Fibroblast of skin of right biceps (primary cell): ENCODE results near the gene IGFBP5.

Experiments used
- DNase-seq: peaks from one replicate; pipeline ENCODE4 v3.0.0-alpha.2; 2013

Gene IGFBP5

DNA sequence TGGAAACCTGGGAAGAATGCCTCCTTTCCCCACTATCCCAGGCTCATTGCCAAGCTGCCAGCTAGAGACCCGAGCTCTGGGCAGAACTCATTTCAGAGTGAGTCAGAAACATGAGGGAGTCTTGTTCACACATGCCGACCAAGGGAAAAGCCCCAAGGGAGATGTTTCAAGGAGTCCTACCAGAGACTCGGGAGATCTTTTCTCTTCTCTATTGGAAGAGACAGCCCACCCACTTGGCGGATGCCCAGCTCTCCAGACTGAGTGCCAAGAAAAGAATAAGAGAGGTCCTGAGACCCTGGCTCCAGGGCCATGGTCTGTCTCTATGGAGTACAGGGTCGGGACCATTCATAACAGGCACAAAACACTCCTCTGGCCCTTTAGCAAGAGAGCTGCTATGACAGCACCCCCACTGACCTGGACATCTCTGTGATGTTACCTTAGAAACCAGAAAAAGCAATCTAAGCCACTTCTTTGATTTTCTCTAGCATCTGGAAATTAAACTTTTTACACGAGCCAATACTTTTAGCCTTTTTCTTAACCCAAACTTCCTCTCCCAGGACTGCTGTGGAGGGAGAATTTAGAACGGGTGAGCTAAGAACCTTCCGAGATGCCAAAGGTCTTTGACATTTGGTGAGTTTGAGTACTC is 18.5 kb upstream of the IGFBP5 start:
- peak; percentile 99 for DNase-seq

DNA sequence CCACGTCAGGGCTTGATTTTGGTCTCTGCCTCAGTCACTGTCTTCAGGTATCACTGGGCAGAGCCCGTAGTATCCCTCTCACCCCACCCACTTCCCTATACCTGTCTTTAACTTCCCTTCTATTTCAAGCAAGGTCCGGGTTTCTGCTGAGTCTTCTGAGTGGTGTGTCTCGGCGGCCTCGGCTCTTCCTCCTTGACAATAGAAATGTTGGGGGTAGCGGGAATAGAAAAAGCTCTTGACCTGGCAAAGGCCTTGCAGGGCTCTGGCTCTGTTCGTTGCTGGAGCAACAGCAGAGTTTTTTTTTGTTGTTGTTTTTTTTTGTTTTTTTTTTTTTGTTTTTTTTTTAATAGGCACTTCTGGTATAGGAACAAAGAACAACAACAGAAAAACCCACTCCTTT is 16.0 kb upstream of the IGFBP5 start:
- DNase-seq, result no peak

DNA sequence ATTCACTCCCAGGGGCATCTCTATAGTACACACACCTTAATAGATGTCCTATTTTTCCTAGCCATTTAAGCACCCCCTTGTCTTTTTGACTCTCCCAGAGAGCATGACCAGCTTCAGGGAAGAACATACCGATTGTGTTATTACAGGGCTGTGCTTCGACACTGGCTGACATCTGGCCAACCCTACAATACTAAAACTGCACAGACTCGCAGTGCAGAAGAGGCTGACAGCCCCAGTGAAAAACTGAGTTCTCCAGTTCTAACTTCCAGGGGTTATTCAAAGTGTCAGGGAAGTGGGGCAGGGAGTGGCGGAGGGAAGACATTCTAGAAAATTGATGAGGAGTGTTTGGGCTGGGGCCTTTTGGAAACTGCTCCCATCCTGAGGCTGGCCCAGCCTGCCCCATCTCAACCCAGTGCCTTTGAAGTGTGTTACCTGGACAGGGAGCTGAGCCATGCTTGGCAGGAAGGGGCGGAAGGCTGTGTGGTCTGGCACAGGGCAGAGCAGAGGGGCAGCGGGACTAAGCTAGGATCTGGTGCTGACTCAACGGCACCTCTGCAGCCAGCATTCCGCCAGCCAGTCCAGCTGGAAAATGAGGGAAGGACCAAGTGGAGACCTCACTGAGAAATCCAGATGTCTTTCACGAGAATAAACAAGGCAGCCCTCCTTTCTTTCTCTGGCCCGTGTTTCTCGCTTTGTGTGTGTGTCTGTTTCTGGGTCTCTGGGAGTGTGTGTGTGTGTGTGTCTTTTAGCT is 15.4 kb upstream of the IGFBP5 start:
- DNase-seq, result peak; percentile 42

DNA sequence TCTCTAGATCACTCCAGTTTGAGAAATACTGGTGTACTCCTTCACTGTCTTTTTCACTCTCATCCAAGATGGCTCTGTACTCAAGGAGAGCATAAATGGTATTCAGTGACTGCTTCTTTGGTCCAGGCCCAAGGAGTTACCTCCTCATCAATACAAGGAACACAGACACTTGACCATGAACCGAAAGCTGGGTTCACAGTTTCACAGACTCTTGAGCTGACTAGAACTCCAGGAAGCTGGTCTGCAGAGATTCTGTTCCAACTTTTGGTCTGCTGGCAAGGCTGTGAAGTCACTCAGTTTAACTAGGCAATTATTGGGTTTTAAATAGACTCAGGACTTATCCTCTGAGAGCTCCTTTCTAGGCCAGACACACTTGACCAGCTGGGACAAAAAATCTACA is 7.4 kb upstream of the IGFBP5 start:
- DNase-seq, result no peak

DNA sequence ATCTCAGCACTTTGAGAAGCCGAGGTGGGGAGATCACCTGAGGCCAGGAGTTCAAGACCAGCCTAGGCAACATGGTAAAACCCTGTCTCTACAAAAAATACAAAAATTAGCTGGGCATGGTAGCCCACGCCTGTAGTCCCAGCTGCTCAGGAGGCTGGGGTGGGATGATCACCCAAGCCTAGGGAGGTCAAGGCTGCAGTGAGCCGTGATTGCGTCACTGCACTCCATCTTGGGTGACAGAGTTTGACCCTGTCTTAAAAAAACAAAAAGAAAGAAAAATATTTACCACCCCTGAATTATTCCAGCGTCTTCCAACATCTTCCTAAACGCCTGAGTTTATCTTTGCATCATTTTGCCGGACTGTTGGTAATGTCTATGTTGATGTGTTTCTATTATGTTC is 6.2 kb upstream of the IGFBP5 start:
- DNase-seq, result no peak

DNA sequence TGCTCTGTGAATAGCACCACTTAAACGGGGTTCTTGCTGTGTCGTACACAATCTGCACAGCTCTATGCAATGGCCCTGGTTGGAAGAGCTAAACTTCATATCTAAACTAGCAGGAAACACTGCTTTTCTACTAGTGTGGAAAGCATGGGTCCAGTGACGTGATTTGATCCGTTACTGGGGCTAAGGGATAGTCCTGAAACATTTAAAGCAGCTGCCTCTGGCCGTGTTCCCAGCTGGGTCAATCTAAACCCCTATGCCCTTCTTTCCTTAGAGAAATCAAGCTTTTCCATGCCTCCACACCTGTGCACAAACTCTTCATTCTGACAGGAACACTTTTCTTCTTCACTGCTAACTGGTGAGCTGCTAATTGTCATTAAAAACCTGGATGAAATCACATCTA is 5.4 kb upstream of the IGFBP5 start:
- no peak for DNase-seq

DNA sequence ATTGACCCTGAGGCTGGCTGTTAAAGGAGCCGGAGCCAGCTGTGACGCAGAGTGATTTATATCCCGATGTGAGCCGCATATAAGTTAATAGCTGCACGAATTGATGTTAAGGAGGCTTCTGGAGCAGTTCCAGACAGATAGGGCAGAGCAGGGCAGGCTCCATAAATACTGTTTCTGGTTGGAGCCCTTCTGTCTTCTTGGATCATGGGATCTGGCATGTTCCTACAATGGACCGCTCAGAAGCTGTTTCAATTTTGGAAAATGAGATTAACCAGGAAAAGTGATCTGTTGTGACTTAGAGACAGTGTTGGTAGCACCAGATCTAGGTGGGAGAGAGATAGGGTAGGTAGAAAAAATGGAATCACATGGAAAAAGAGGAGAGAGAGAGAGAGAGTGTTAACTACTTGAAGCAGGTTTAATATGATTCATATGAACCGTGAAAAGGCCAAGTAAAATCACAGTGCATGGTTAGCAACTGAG is 4.8 kb upstream of the IGFBP5 start:
- DNase-seq, result no peak

DNA sequence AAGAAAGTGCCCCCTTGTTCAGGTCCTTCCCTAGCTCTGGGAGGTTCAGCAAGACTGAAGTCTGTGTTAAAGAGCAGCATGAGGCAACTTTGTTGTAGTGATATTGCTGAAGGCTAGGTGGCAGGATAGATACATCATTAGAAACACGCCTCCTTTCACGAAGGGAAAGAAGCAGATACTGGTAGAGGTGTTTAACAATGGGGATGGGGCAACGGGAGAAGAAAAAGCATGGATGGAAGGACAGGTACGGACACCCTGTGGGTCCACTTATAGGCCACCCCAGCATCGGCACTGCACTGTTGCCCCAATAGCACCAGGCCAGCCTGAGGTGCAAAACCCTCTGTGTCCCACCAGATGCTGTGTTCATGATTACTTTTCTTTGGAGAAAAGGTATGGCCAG is 3.5 kb upstream of the IGFBP5 start:
- DNase-seq, result peak; percentile 68

DNA sequence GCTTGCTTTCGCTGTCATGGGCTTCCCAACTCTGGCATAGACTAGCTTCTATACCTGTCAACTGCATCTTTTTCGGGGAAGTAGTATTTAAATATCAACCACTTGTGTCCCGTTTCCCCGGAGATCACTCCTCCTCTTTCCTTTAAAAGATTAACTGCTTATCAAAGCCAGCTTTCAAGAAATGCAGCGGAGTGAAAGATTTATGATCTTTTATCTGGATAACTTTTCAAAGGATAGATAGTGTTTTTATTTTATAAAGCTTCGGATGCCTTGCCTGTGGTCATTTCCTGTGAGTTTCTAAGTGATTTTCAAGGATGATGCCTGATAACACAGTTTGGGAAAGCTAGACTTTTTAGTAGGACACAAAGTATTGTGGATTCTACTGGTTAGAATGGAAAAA is 2.9 kb upstream of the IGFBP5 start:
- DNase-seq, result no peak

DNA sequence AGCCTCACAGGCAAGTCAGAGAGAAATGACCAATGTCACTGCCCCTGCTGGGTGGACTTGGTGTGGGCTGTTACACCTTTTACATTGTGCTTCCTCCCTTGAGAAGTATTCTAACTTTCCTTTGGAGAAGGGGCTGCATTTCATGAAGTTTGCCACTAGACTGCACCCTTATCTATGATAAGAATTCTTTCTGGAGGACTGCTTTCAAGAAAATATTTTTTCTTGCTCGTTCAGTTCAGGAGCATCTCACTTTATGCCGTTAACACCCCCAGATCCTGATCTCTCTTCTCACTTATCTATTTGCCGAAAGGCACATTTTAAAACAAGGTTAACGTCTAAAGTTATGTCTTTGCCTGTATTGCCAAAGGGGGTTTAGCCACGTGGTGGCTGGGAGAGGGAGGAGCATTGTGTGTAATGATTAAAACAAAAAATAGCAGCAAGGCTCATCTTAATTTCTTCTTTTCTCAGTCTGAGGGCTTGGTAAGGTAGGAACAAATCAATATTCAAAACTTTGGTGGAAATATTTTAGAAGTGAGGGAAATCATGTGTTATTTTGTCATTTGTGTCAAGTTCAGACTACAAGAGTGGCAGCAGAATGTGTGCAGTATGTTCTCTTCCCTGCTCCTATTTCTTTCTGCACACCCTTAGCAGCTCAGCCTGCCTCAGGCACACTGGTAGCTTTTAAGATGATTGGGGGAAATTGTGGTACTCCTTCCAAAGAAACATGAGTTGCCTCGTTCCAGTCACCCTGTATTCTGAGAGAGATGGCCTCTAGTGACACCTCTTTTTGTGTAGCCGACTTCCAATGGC is 1.6 kb upstream of the IGFBP5 start:
- DNase-seq, result peak; percentile 54

DNA sequence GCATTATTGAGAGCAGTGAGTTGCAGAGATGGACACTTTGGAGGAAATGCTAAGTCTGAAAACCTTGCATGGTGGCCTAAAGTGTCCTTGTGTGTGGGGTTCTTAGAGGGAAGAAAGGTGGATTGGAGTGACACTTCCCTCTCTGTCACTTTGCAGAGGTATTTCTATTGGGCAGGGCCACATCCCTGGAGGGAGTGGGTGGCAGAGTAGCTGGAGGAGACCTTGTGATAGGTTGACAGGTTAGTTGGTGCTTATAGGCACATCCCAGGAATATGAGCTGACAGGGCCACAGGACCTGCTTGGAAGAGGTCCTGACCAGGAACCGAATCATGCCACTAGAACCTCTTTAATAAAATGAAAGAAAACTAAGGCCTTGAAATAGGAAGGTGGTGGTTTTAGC is 972 bp upstream of the IGFBP5 start:
- DNase-seq, result no peak

DNA sequence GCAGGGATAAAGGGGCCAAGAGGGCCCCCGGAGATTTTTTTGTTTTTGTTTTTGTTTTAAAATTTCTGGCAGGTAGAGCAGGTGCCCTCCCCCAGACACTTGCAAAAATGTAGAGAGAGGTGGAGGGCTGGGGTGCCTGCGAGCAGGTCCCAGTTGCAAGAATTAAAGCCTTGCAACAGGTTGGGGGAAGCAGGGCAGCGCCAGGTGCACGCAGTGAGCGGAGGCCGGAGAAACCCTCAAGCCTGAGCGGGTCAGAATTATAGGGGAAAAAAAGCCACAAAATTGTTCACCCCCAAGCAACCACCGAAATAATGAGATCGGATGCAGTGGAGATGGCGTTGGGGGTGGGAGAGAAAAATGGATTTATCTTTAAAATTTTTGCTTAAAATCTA is 527 bp downstream of the IGFBP5 start:
- no peak for DNase-seq

DNA sequence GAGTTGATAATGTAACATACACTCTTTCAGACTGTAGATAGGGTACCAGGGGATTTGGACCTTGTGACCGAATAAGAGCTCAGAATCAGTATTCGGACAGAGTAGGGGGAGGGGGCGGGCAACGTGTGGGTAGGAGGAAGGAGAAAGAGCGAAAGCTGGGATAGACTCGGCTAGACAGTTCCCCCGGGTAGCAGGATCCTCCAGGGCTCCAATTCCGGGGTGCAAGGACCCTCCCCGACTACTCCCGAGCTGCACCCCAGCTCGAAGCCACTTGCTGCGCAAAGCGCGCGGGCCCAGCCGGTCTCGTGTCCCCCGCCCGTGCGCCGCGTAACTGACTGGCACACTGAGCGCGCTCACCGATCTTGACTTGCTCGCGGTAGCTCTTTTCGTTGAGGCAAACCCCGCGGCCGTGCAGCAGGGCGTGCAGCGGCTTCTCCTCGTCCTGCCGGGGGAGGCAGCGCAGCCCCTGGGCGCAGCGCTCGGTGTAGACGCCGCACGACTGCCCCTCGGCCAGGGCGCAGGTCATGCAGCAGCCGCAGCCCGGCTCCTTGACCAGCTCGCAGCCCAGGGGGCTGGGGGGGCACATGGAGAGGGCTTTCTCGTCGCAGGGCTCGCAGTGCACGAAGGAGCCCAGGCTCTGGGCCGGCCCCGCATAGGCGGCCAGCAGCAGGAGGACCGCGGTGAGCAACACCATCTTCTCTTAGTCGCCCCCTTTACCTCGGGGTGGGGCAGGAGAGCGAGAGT is 1.1 kb downstream of the IGFBP5 start:
- DNase-seq, result peak; percentile 63

DNA sequence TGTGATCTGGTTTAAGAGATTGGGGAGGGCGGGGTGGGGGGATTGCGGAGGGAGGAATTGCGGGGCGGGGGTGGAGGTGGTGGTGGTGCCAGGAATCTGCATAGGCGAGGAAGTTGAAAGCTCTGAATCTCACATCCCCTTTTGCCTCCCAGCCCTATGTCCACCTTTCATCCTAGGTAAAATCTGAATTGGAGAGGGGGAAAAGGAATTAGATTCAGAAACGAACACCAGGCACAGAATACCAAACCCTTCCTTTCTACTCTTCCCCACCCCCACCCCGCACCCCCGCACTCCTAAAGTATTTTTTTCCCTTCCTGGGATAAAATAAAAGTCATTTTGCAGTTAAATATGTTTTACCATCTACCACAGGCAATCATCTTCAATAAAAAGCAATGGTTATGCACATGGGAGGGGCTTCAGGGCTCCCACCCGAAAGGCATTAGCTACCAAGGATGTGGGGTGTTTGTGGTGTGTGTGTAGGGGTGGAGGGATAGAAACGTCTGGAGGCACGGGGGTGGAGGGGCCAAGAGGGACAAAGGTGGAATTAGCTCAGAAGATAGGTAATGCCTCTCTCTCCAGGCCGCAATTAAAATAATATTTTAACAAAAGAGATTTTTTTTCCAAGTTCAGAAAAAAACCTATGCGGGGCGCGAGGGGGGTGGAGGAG is 1.8 kb downstream of the IGFBP5 start:
- no peak for DNase-seq

DNA sequence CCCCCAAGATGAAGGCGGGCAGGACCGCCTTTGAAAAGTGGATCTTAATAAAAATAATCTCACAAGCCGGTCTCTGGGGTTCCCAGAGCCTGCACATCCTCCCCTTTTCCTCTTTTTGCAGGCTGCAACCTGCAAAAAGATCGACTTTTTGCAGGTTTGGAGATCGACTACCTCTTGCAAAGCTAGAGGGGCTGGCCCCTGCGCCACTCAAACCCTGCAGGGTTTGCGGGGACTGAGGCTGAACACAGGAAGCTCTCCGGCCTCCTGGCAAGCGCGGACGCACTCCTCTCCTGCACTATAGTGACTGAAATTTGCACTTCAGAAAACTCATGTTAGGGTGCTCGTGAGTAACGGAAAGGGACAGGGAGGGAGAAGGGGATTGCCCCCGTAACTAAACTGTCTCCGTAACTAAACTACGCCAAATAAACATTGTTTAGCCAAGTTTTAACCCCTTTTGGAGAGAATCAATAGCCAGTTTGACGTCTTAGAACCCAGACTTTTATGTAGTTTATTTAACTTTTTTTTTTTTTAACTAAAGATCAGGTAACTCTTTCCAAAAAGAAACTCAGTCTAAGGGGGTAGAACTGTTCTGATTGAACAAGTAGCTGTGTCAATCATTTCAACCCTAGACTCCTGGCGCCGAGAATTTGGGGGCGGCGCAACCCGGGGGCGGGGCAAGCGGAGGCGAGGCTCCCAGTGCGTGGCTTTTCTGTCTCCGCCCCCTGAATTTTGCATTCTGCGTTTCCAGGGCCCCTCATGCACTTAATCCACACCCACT is 2.5 kb downstream of the IGFBP5 start:
- DNase-seq, result peak; percentile 77

DNA sequence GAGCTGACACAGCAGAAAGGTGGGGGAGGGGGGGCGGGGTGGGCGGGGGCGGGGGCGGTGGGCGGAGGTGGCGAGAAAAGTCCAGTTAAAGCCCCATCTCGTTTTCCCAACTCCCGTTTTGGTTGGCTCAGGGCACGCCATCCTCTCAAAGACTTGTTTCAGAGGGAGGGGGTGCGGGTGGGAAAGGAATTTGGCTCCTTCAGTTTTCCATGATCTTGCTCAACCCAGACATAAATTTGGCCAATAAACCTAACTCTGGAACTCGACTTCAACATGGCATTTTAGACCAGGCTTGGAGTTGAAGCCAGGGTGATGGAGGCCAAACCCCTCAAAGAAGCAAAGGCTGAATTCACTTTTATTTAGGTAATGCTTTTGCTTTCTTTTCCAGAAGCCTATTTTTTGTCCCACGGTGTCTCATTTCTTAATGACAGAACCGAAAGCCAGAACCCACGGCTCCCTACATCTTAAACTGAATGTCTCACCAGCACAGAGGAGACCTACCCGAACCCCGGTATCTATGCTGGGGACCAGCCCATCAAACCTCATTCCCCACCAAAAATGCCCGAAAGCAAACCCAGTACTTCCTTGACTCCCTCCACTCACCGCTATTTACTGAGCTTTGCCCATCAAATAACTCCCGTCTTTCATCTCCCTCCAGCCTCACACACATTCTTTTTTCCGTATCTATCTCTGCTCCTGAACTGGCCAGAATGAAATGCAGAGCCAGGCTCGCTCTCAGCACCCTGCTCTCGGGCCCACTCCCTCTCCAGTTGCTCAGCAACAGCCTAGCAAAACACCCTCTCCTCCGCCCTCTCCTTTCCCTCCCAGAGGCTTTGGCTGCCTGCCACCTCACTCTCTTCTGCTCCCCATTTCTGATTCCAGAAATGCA is 4.3 kb downstream of the IGFBP5 start:
- peak; percentile 82 for DNase-seq

DNA sequence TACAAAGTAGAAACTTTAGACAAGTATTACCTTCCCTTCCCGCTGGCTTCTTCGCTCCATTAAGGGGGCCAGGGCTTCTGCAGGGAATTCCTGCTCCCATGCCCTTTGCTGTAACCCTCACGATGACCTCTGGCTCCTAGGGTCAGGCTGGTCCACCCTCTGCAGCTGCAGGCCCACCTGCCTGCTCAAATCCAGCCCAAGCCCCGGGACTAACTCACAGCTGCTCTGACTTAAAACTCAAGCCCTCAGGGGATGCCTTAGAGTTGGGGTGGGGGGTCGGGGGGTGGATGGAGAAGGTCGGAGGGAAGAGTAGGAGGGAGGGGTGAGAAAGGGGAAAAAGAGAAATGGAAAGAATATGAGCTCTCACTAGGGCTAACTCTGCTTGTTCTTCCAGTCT is 4.9 kb downstream of the IGFBP5 start:
- no peak for DNase-seq

DNA sequence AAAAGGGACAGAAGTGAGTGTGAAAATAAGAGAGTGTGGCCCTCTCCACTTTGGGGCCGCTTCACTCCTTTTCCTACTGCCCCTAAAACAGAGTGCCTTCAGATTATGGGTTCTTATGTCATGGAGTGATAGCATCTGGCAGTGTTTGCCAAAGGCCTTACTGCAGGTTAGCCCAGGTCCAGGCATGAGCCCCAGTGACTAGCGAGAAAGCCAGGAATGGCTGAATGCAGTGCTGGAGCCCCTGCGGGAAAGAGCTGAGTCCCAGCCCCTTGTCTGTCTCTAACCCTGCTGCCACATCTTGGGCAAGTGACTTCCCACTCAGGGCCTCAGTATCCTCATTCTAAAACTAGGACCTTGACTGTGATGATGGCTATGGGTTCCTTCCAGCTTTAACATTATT is 6.0 kb downstream of the IGFBP5 start:
- no peak for DNase-seq

DNA sequence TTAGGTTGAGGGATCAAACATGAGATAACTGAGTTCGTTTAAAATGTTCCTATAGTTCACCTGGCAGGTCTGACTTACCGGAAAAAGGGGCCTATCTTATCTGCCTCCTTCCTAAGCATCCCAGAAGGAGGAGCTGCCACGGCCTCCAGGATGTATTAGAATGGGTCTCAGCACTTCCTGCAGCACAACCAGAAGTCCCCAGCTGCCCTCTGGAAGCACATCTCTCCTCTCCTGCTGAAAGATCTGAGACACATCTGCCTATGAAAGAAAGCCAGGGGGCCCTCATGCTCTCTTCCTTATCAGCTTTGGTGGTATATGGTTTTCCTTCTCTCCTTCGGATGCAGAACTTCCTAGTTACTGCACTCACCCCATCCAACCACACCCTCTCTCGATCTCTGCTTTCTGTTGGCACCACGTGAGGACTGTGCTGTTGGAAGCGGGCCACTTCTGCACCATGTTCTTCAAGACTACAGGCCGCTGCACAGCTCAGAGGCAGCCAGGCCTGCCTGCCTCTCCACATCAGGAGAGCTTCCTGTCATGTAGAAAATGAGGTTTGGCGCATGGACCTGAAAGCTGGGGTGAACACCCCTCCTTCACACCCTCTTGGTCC is 6.5 kb downstream of the IGFBP5 start:
- DNase-seq, result no peak

DNA sequence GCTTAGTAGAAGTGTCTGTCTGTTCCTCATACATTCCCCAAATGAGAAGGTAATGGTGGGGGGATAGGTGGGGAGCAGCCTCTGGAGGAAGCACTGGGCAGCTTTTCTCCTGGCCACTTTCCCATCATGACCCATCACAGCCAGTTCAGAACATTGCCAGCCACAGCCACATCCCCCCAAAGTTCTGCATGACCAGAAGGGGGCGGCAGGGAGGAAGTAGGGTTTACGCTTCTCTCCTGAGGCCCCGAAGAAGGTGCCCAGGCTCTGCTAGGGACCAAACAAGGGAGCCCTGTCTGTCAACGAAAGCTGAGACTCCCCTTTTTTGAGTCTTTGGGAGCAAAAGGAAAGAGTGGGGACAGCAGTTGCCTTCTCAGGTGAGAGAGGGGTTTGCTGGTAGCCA is 7.7 kb downstream of the IGFBP5 start:
- no peak for DNase-seq
